PC-9 (cell line): ENCODE data around the gene ITGAD. TPM values are rescaled to one million over a fixed set of nuclear protein-coding genes. Genes with fewer than 3 reads are reported as not detected.

Source experiments
- BruUV-seq: library from RNA; stranded (reverse); fragments of 400-500 nt; replicated peaks from 2 replicates; lab custom pipeline; 2021; lab: Mats Ljungman, UMichigan
- CTCF ChIA-PET: fragments of 300-600 bp; sonication (Branson Sonifier 250); formaldehyde crosslinking; loops from one replicate; lab custom pipeline; 2022; ENCODE audit warnings: antibody characterized with exemption; lab: Charles Lee
- POLR2A ChIA-PET: fragments of 300-600 bp; sonication (Branson Sonifier 250); formaldehyde crosslinking; loops from one replicate; lab custom pipeline; 2022; ENCODE audit warnings: antibody characterized with exemption; ENCODE audit not compliant: unreplicated experiment; lab: Charles Lee
- DNase-seq, 2 experiments: peaks; one replicate each; pipeline versions ENCODE4 v3.0.0 to v3.0.0-alpha.2; 2015 to 2022; ENCODE audit warnings: mixed read lengths in 1 of 2
- H2AFZ ChIP-seq: fragments of 200-600 bp; sonication (generic); 2 replicates; pipeline ENCODE4 v1.8.1; 2017; ENCODE audit warnings: antibody characterized with exemption
- H3F3A ChIP-seq: fragments of 200-600 bp; sonication (generic); 2 replicates; pipeline ENCODE4 v1.8.1; 2017; ENCODE audit warnings: antibody characterized with exemption, mild to moderate bottlenecking, low read depth; ENCODE audit not compliant: insufficient read depth
- H3K27ac ChIP-seq: fragments of 200-600 bp; sonication (generic); 2 replicates; pipeline ENCODE4 v1.6.1; 2016; ENCODE audit warnings: mixed run types
- H3K27me3 ChIP-seq: fragments of 200-600 bp; sonication (generic); 2 replicates; pipeline ENCODE4 v1.6.1; 2016; ENCODE audit warnings: low read depth, mixed run types; ENCODE audit not compliant: insufficient read depth
- H3K36me3 ChIP-seq: fragments of 200-600 bp; sonication (generic); 2 replicates; pipeline ENCODE4 v1.6.1; 2016; ENCODE audit warnings: low read depth, mixed run types
- H3K4me1 ChIP-seq: fragments of 200-600 bp; sonication (generic); replicated peaks from 2 replicates; pipeline ENCODE4 v1.6.1; 2016; ENCODE audit warnings: mixed run types; ENCODE audit not compliant: insufficient read depth
- H3K4me2 ChIP-seq: fragments of 200-600 bp; sonication (generic); 2 replicates; pipeline ENCODE4 v1.6.1; 2017; ENCODE audit warnings: mixed run types
- H3K4me3 ChIP-seq: fragments of 200-600 bp; sonication (generic); 2 replicates; pipeline ENCODE4 v1.6.1; 2016; ENCODE audit warnings: mixed run types
- H3K79me2 ChIP-seq: fragments of 200-600 bp; sonication (generic); 2 replicates; pipeline ENCODE4 v1.6.1; 2017; ENCODE audit warnings: low read depth, mixed run types
- H3K9me2 ChIP-seq: fragments of 200-600 bp; sonication (generic); 2 replicates; pipeline ENCODE4 v1.8.1; 2017; ENCODE audit warnings: mild to moderate bottlenecking; ENCODE audit not compliant: insufficient read depth
- H3K9me3 ChIP-seq: fragments of 200-600 bp; sonication (generic); 2 replicates; pipeline ENCODE4 v1.8.1; 2016; ENCODE audit warnings: low read depth; ENCODE audit not compliant: insufficient read depth
- H4K20me1 ChIP-seq: fragments of 200-600 bp; sonication (generic); 2 replicates; pipeline ENCODE4 v1.8.1; 2017; ENCODE audit not compliant: insufficient read depth
- CTCF ChIP-seq: fragments of 200-600 bp; sonication (generic); conservative IDR thresholded peaks from 2 replicates; pipeline ENCODE4 v1.6.1; 2017; ENCODE audit warnings: mixed run types, antibody characterized with exemption, mild to moderate bottlenecking, moderate library complexity
- EZH2 ChIP-seq: fragments of 200-600 bp; sonication (generic); IDR thresholded peaks from 2 replicates; pipeline ENCODE4 v1.8.0; 2017; ENCODE audit warnings: antibody characterized with exemption, low read depth
- intact Hi-C: fragments of 100-400 bp; cut with micrococcal nuclease; formaldehyde crosslinking; loops from one replicate; pipeline ENCODE4 v1.10.0; 2022; ENCODE audit not compliant: unreplicated experiment
- total RNA-seq: library from RNA; stranded (reverse); gene quantifications from 2 replicates; pipeline ENCODE4 v1.2.3, GENCODE V29; 2021

ITGAD gene
- total RNA-seq, 1 experiment from 2014 or later: not detected

- intact Hi-C loops: loop anchor here (5.0 to 10.0 kb wide), 3 partner anchors 64 to 796 kb away; partner anchors contain the start of genes FBRS, PRR14 and SETD1A
- no peaks in the 10 kb centered on the region for H3K36me3 ChIP-seq
These were observed 58.1 kb downstream of the ITGAD start for GRCh38 chr16:31451201-31451600.

GRCh38 chr16:31451681-31452351, 58.7 kb downstream of the ITGAD start:
- peaks cover 49% of the 10 kb centered on the region for H3K4me1 ChIP-seq
- ChIA-PET POLR2A (interaction anchor here (0.6 to 0.8 kb wide), 6 partner anchors 65 to 493 kb away, joined by 3 to 43 read pairs (median 3); no protein-coding TSS in a partner anchor), CTCF (interaction anchor here (0.5 to 0.6 kb wide), 5 partner anchors 8 to 528 kb away, joined by 3 to 9 read pairs (median 4); partner anchors contain the start of gene FBXL19)
- no peak overlapping the region for H2AFZ ChIP-seq
- H3K9me3 ChIP-seq: no peaks in the 10 kb centered on the region
- peak; percentile 44 to 57 for DNase-seq
- peak overlapping the region; percentile 75; the same call in 1 of the 2 replicates for H3K27ac ChIP-seq
- intact Hi-C loops: loop anchor here (2.0 to 10.0 kb wide), 4 partner anchors 65 to 797 kb away; partner anchors contain the start of genes FBRS, PRR14 and SETD1A
- peaks cover 9% of the 10 kb centered on the region for H4K20me1 ChIP-seq
- BruUV-seq: no TSS peak
- peaks cover 26% of the 10 kb centered on the region for H3F3A ChIP-seq
- no peak overlapping the region for H3K4me3 ChIP-seq
- TF ChIP-seq CTCF: peak; percentile 66; the same call in 1 of the 2 replicates
- TF ChIP-seq EZH2: no peak
- no peaks in the 10 kb centered on the region for H3K27me3 ChIP-seq
- H3K4me2 ChIP-seq: no peak overlapping the region
- H3K79me2 ChIP-seq: peaks cover 19% of the 10 kb centered on the region
- no peaks in the 10 kb centered on the region for H3K36me3 ChIP-seq
- no peaks in the 10 kb centered on the region for H3K9me2 ChIP-seq

More at GRCh38 chr16:31451201-31451600, 58.1 kb downstream of the ITGAD start:
- Histone ChIP-seq H3F3A (peaks cover 26% of the 10 kb centered on the region), H3K9me3 (no peaks in the 10 kb centered on the region), H3K4me2 (no peak overlapping the region), H3K27me3 (no peaks in the 10 kb centered on the region), H3K4me3 (no peak overlapping the region), H2AFZ (no peak overlapping the region), H3K27ac (no peak overlapping the region), H3K79me2 (peaks cover 14% of the 10 kb centered on the region), H4K20me1 (peaks cover 6% of the 10 kb centered on the region; the same call in 1 of the 2 replicates), H3K4me1 (peaks cover 46% of the 10 kb centered on the region), H3K9me2 (no peaks in the 10 kb centered on the region)
- no peak for TF ChIP-seq CTCF
- TF ChIP-seq EZH2: no peak
- no TSS peak for BruUV-seq
- CTCF ChIA-PET: interaction anchor here (0.5 to 0.6 kb wide), 4 partner anchors 8 to 528 kb away, joined by 3 to 9 read pairs (median 4); partner anchors contain the start of gene FBXL19
- POLR2A ChIA-PET: interaction anchor here (0.6 to 0.8 kb wide), 4 partner anchors 65 to 469 kb away, joined by 3 to 4 read pairs (median 3); no protein-coding TSS in a partner anchor
- DNase-seq: no peak

GRCh38 chr16:31452631-31453106, 59.5 kb downstream of the ITGAD start:
- Histone ChIP-seq H3K4me2 (peak overlapping the region; percentile 60), H2AFZ (no peak overlapping the region), H3K79me2 (peaks cover 28% of the 10 kb centered on the region), H3F3A (peaks cover 31% of the 10 kb centered on the region), H3K4me1 (peaks cover 57% of the 10 kb centered on the region), H3K9me3 (no peaks in the 10 kb centered on the region), H3K27me3 (no peaks in the 10 kb centered on the region), H4K20me1 (peaks cover 18% of the 10 kb centered on the region), H3K36me3 (no peaks in the 10 kb centered on the region), H3K4me3 (no peak overlapping the region), H3K27ac (peak overlapping the region; percentile 75), H3K9me2 (no peaks in the 10 kb centered on the region)
- DNase-seq: peak; percentile 58 to 77
- intact Hi-C loops: loop anchor here (2.0 to 10.0 kb wide), 4 partner anchors 65 to 798 kb away; partner anchors contain the start of genes FBRS, PRR14 and SETD1A
- ChIA-PET CTCF (interaction anchor here (0.6 to 1.9 kb wide), 5 partner anchors 9 to 251 kb away, joined by 3 to 16 read pairs (median 7); partner anchors contain the start of gene ZNF843), POLR2A (interaction anchor here (0.6 to 1.0 kb wide), 7 partner anchors 30 to 943 kb away, joined by 3 to 50 read pairs (median 4); partner anchors contain the start of gene RUSF1)
- TF ChIP-seq EZH2: no peak
- no peak for TF ChIP-seq CTCF
- BruUV-seq: no TSS peak
